ENCODE data around the gene SLC9A2. TPM values are rescaled to one million over a fixed set of nuclear protein-coding genes. Genes with fewer than 3 reads are reported as not detected.

SLC9A2 gene
- total and polyA plus RNA-seq, 10 donors, result 0.02 to 0.20 TPM; not detected in 8

- intact Hi-C loops (cut with DNase I; ENCODE audit: low total_unique reads), result no loop called here
- DNase-seq, result no peak
- TF ChIP-seq CTCF (IDR thresholded peaks at IDR 0.05 in 8 of 11, conservative IDR thresholded peaks at IDR 0.05 in 3 of 11) (no peak), POLR2A (IDR thresholded peaks at IDR 0.05) (no peak), POLR2AphosphoS5 (IDR thresholded peaks at IDR 0.05) (no peak)
Observed at GRCh38 chr2:102758439-102758838, 139.1 kb downstream of the SLC9A2 start.

More at GRCh38 chr2:102758439-102758838, 139.1 kb downstream of the SLC9A2 start:
- no peaks in the 10 kb centered on the region for H3K27me3 ChIP-seq (replicated peaks in 1 of 7)
- peaks cover 0 to 3% (median 0%) of the 10 kb centered on the region in 6 donors for H3K4me1 ChIP-seq
- no peak overlapping the region for H3K4me3 ChIP-seq
- H3K27ac ChIP-seq, result no peak overlapping the region
- no peaks in the 10 kb centered on the region for H3K9me3 ChIP-seq
- no peaks in the 10 kb centered on the region for H3K36me3 ChIP-seq

Other genes with a start within 250 kb of the SLC9A2 start
- 100 to 1,000 TPM in 2 of 7 donors, 10 to 100 TPM in 5; 15.5 to 145 (median 35.4) TPM for gene IL18RAP, start 196.4 kb upstream of the SLC9A2 start, total RNA-seq
- 1 to 10 TPM; 1.5 to 8.0 (median 4.8) TPM for gene IL18RAP, start 196.4 kb upstream of the SLC9A2 start, polyA plus RNA-seq
- under 1 TPM in 1 of 7 donors, not detected in 6; 0.10 TPM for gene SLC9A4, start 146.3 kb upstream of the SLC9A2 start, total RNA-seq
- gene SLC9A4, start 146.3 kb upstream of the SLC9A2 start, polyA plus RNA-seq, result not detected
- gene TMEM182, start 142.5 kb downstream of the SLC9A2 start, total RNA-seq, result 1 to 10 TPM; 2.1 to 8.6 (median 3.9) TPM
- 1 to 10 TPM; 1.3 to 2.0 (median 1.7) TPM for gene TMEM182, start 142.5 kb downstream of the SLC9A2 start, polyA plus RNA-seq